Effector memory CD8-positive, alpha-beta T cell (primary cell): Measurements from ENCODE around the gene GOLGA3.
"Not testable (repeated sequence)": the region's sequence is repeated elsewhere in the genome, so short reads cannot be mapped to it uniquely, and the experiment has no call there.

Experiments used
- ATAC-seq: fragments of 150-1000 bp; cut with Tn5 transposase; replicated peaks from 2 replicates; pipeline ENCODE4 v1.10.0; 2021; ENCODE audit warnings: mild to moderate bottlenecking, moderate library complexity
- DNase-seq, 3 experiments: peaks; one replicate each; pipeline ENCODE4 v3.0.0; 2021
- H3K27ac Mint-ChIP-seq, 2 donors: one replicate each; pipeline ENCODE4 v1.8.0; 2022; ENCODE audit warnings: mild to moderate bottlenecking in 2 of 2, mixed read lengths in 2 of 2, moderate library complexity in 2 of 2
- H3K27me3 Mint-ChIP-seq, 2 donors: one replicate each; pipeline ENCODE4 v1.8.0; 2022; ENCODE audit warnings: mixed read lengths in 2 of 2
- H3K36me3 Mint-ChIP-seq: one replicate; pipeline ENCODE4 v1.8.0; 2022; ENCODE audit warnings: mild to moderate bottlenecking, moderate library complexity, mixed read lengths; ENCODE audit not compliant: insufficient read depth
- H3K4me1 Mint-ChIP-seq, 2 donors: one replicate each; pipeline ENCODE4 v1.8.0; 2022; ENCODE audit warnings: low read depth in 2 of 2, mixed read lengths in 2 of 2
- H3K4me3 Mint-ChIP-seq, 2 donors: one replicate each; pipeline ENCODE4 v1.8.0; 2022; ENCODE audit warnings: mild to moderate bottlenecking in 2 of 2, mixed read lengths in 2 of 2, moderate library complexity in 2 of 2
- H3K9me3 Mint-ChIP-seq, 2 donors: one replicate each; pipeline ENCODE4 v1.8.0; 2022; ENCODE audit warnings: mixed read lengths in 2 of 2

Gene GOLGA3

GRCh38 chr12:132791940-132792339 lies 36.7 kb downstream of the GOLGA3 start:
- ATAC-seq: not testable (repeated sequence)

GRCh38 chr12:132789099-132789471 lies 39.6 kb downstream of the GOLGA3 start:
- ATAC-seq (no peak), DNase-seq (no peak)
- no peak overlapping the region for H3K27ac Mint-ChIP-seq
- H3K27me3 Mint-ChIP-seq: no peaks in the 10 kb centered on the region
- H3K4me1 Mint-ChIP-seq: peaks cover 6 to 9% of the 10 kb centered on the region in 2 donors
- no peak overlapping the region for H3K4me3 Mint-ChIP-seq
- H3K36me3 Mint-ChIP-seq: peaks cover 54% of the 10 kb centered on the region
- H3K9me3 Mint-ChIP-seq: no peaks in the 10 kb centered on the region

More at GRCh38 chr12:132791940-132792339, 36.7 kb downstream of the GOLGA3 start:
- H3K4me3 Mint-ChIP-seq, DNase-seq, H3K27me3 Mint-ChIP-seq, H3K9me3 Mint-ChIP-seq: not testable (repeated sequence)
- peaks cover 6 to 11% of the 10 kb centered on the region in 2 donors for H3K4me1 Mint-ChIP-seq
- H3K27ac Mint-ChIP-seq: peak overlapping the region in 1 of 2 donors; percentile 16
- H3K36me3 Mint-ChIP-seq: peaks cover 57% of the 10 kb centered on the region

DNA sequence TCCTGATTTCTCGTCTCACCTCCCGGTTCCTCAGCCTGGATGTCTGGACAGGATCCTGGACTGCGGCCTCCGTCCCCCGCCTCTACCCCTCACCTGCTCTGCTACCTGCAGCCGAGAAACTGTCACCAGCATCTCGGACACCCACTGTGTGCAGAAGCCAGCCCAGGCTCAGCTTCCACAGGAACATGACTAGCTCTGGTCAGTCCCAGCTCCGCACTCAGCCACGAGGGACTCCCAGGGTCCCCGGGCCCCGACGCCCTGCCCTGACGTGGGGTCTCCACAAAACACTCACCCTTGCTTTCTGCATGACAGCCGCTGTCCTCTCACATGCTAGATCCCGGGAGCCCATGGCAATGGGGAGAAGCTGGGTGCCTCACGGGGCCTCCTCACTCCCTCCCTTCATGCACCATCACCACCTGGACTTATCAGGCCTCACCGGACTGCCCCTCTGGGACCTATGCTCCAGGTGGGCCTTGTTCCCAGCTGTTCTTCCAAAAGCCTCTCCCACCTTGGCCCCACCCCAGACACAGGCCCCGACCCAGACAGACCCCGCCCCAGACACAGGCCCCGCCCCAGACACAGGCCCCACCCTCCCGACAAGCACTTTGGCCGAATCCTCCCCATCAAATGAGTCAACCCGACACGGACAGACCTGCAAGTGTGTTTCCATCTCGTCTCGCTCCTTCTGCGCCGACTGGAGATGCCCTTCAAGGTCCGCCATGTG lies 40.1 kb downstream of the GOLGA3 start:
- Mint-ChIP-seq H3K4me3 (peak overlapping the region in 1 of 2 donors; percentile 10), H3K4me1 (peaks cover 6 to 9% of the 10 kb centered on the region in 2 donors), H3K27ac (peak overlapping the region in 1 of 2 donors; percentile 56), H3K36me3 (peaks cover 51% of the 10 kb centered on the region), H3K27me3 (no peaks in the 10 kb centered on the region), H3K9me3 (no peaks in the 10 kb centered on the region)
- no peak for DNase-seq
- ATAC-seq: no peak

GRCh38 chr12:132787877-132788276 lies 40.8 kb downstream of the GOLGA3 start:
- no peak for ATAC-seq

DNA sequence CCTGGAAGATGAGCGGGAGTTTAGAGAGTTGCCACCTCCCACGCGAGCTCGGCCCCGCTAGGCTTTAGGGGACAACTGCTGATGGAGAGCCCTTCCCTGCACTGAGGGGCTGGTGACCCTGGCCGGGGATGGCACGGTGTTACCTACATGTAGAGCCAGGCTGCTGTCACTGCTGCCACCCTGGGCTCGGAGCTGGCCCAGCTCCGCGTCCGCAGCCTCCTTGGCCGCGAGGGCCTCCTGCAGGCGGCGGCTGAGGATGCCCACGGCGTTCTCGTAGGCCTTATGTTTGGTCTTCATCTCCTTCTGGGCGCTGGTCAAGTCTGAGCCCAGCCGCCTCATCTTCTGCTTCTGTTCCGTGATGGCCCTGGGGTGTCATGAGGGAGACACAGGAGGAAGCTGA lies 42.5 kb downstream of the GOLGA3 start:
- DNase-seq (no peak), ATAC-seq (no peak)
- no peak overlapping the region for H3K27ac Mint-ChIP-seq
- no peaks in the 10 kb centered on the region for H3K9me3 Mint-ChIP-seq
- peaks cover 68% of the 10 kb centered on the region for H3K36me3 Mint-ChIP-seq
- peaks cover 6% of the 10 kb centered on the region in 2 donors for H3K4me1 Mint-ChIP-seq
- no peak overlapping the region for H3K4me3 Mint-ChIP-seq
- H3K27me3 Mint-ChIP-seq: no peaks in the 10 kb centered on the region

More at GRCh38 chr12:132787877-132788276, 40.8 kb downstream of the GOLGA3 start:
- no peak for DNase-seq
- H3K4me3 Mint-ChIP-seq: no peak overlapping the region
- peaks cover 6 to 9% of the 10 kb centered on the region in 2 donors for H3K4me1 Mint-ChIP-seq
- H3K27me3 Mint-ChIP-seq: no peaks in the 10 kb centered on the region
- no peaks in the 10 kb centered on the region for H3K9me3 Mint-ChIP-seq
- peak overlapping the region; percentile 53 to 56 for H3K27ac Mint-ChIP-seq
- peaks cover 52% of the 10 kb centered on the region for H3K36me3 Mint-ChIP-seq

GRCh38 chr12:132784580-132784979 lies 44.1 kb downstream of the GOLGA3 start:
- no peak for ATAC-seq
- DNase-seq: no peak
- H3K27ac Mint-ChIP-seq: no peak overlapping the region
- H3K36me3 Mint-ChIP-seq: peaks cover 70% of the 10 kb centered on the region
- H3K9me3 Mint-ChIP-seq: no peaks in the 10 kb centered on the region
- H3K27me3 Mint-ChIP-seq: no peaks in the 10 kb centered on the region
- no peak overlapping the region for H3K4me3 Mint-ChIP-seq
- H3K4me1 Mint-ChIP-seq: peaks cover 4 to 6% of the 10 kb centered on the region in 2 donors

GRCh38 chr12:132783917-132784531 lies 44.6 kb downstream of the GOLGA3 start:
- Mint-ChIP-seq H3K4me3 (no peak overlapping the region), H3K4me1 (peaks cover 4 to 6% of the 10 kb centered on the region in 2 donors), H3K27ac (no peak overlapping the region), H3K9me3 (no peaks in the 10 kb centered on the region), H3K36me3 (peaks cover 72% of the 10 kb centered on the region), H3K27me3 (no peaks in the 10 kb centered on the region)
- no peak for ATAC-seq
- DNase-seq: no peak

DNA sequence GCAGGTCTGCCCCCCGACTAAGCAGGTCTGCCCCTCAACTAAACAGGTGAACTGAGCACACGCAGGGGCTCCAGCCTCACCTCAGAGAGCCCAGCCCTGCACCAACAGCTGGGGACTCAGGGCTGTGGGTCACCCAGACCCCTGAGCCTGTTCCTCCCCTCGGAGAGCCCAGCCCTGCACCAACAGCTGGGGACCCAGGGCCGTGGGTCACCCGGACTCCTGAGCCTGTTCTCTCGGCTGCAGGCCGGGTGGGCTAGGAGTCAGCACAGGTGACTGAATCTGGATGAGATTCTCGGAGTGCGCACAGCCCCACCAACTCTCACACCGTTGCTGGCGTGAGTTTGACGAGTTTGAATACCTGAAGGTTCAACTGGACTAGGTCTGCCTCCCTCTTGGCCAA lies 46.7 kb downstream of the GOLGA3 start:
- Mint-ChIP-seq H3K9me3 (no peaks in the 10 kb centered on the region), H3K4me3 (no peak overlapping the region), H3K4me1 (no peaks in the 10 kb centered on the region), H3K27ac (no peak overlapping the region), H3K27me3 (no peaks in the 10 kb centered on the region), H3K36me3 (peaks cover 62% of the 10 kb centered on the region)
- no peak for DNase-seq
- no peak for ATAC-seq

DNA sequence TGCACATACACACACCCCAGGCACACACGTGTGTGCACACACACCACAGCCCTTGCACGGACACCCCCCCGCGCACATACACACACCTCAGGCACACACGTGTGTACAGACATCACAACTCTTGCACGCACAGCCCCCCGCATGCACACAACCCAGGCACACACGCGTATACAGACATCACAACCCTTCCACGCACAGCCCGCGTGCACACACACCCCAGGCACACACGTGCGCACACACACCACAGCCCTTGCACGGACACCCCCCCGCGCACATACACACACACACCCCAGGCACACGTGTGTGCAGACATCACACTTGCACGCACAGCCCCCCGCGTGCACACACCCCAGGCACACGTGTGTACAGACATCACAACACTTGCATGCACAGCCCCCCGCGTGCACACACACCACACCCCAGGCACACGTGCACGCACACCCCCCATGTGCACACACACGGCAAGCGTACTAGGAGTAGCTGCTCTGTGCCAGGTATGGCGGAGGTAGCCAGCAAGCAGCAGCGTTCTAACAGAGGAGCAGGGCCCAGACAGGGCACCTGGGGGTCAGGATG lies 48.8 kb downstream of the GOLGA3 start:
- peaks cover 63% of the 10 kb centered on the region for H3K36me3 Mint-ChIP-seq
- H3K9me3 Mint-ChIP-seq: no peaks in the 10 kb centered on the region
- no peak overlapping the region for H3K27ac Mint-ChIP-seq
- no peak overlapping the region for H3K4me3 Mint-ChIP-seq
- DNase-seq: no peak
- H3K4me1 Mint-ChIP-seq: no peaks in the 10 kb centered on the region
- ATAC-seq: no peak
- no peaks in the 10 kb centered on the region for H3K27me3 Mint-ChIP-seq

GRCh38 chr12:132777614-132778013 lies 51.1 kb downstream of the GOLGA3 start:
- H3K9me3 Mint-ChIP-seq: no peaks in the 10 kb centered on the region
- no peaks in the 10 kb centered on the region for H3K27me3 Mint-ChIP-seq
- H3K4me3 Mint-ChIP-seq: no peak overlapping the region
- ATAC-seq (no peak), DNase-seq (no peak)
- H3K4me1 Mint-ChIP-seq: no peaks in the 10 kb centered on the region
- H3K27ac Mint-ChIP-seq: no peak overlapping the region
- H3K36me3 Mint-ChIP-seq: peaks cover 58% of the 10 kb centered on the region

GRCh38 chr12:132776816-132777568 lies 51.7 kb downstream of the GOLGA3 start:
- H3K27ac Mint-ChIP-seq: no peak overlapping the region

GRCh38 chr12:132776230-132776625 lies 52.4 kb downstream of the GOLGA3 start:
- H3K27me3 Mint-ChIP-seq, H3K27ac Mint-ChIP-seq: not testable (repeated sequence)
- H3K36me3 Mint-ChIP-seq: peaks cover 49% of the 10 kb centered on the region

More at GRCh38 chr12:132776816-132777568, 51.7 kb downstream of the GOLGA3 start:
- Mint-ChIP-seq H3K4me1 (no peaks in the 10 kb centered on the region), H3K4me3 (no peak overlapping the region), H3K9me3 (no peaks in the 10 kb centered on the region), H3K27me3 (no peaks in the 10 kb centered on the region), H3K36me3 (peaks cover 56% of the 10 kb centered on the region)
- ATAC-seq (no peak), DNase-seq (no peak)

GRCh38 chr12:132775502-132776229 lies 53.0 kb downstream of the GOLGA3 start:
- H3K27ac Mint-ChIP-seq: no peak overlapping the region

More at GRCh38 chr12:132776230-132776625, 52.4 kb downstream of the GOLGA3 start:
- not testable (repeated sequence) for ATAC-seq, H3K4me3 Mint-ChIP-seq, DNase-seq, H3K4me1 Mint-ChIP-seq, H3K9me3 Mint-ChIP-seq

More at GRCh38 chr12:132775502-132776229, 53.0 kb downstream of the GOLGA3 start:
- Mint-ChIP-seq H3K4me1 (peaks cover 3 to 8% of the 10 kb centered on the region in 2 donors), H3K9me3 (no peaks in the 10 kb centered on the region), H3K27me3 (no peaks in the 10 kb centered on the region), H3K4me3 (no peak overlapping the region), H3K36me3 (peaks cover 45% of the 10 kb centered on the region)
- DNase-seq (no peak), ATAC-seq (no peak)
